H9 (cell line): Measurements from ENCODE around the gene GRB14. TPM values are rescaled to one million over a fixed set of nuclear protein-coding genes. Genes with fewer than 3 reads are reported as not detected.
"Not testable (repeated sequence)": the region's sequence is repeated elsewhere in the genome, so short reads cannot be mapped to it uniquely, and the experiment has no call there.

Source experiments
- DNase-seq: peaks from one replicate; pipeline ENCODE4 v3.0.0-alpha.2; 2017
- H2AFZ ChIP-seq: one replicate; pipeline ENCODE4 v1.6.1; 2013; ENCODE audit warnings: mild to moderate bottlenecking, low read length, control low read depth, moderate library complexity
- H2AK5ac ChIP-seq: 2 replicates; pipeline ENCODE4 v1.6.1; 2013; ENCODE audit warnings: low read length, control low read depth, mixed read lengths; ENCODE audit not compliant: insufficient read length
- H2BK120ac ChIP-seq: one replicate; pipeline ENCODE4 v1.6.1; 2013; ENCODE audit warnings: low read depth, mild to moderate bottlenecking, low read length, control low read depth, inconsistent platforms; ENCODE audit not compliant: poor library complexity, severe bottlenecking
- H2BK12ac ChIP-seq: 2 replicates; pipeline ENCODE4 v1.6.1; 2013; ENCODE audit warnings: low read length, control low read depth, mixed read lengths, low read depth; ENCODE audit not compliant: insufficient read length
- H2BK15ac ChIP-seq: 2 replicates; pipeline ENCODE4 v1.6.1; 2013; ENCODE audit warnings: low read depth, low read length, control low read depth
- H2BK20ac ChIP-seq: one replicate; pipeline ENCODE4 v1.6.1; 2013; ENCODE audit warnings: low read depth, mild to moderate bottlenecking, low read length, control low read depth, inconsistent platforms; ENCODE audit not compliant: poor library complexity, severe bottlenecking
- H2BK5ac ChIP-seq: 2 replicates; pipeline ENCODE4 v1.6.1; 2013; ENCODE audit warnings: low read length, control low read depth, mixed read lengths; ENCODE audit not compliant: insufficient read length
- H3K14ac ChIP-seq: 2 replicates; pipeline ENCODE4 v1.6.1; 2013; ENCODE audit warnings: low read length, control low read depth; ENCODE audit not compliant: insufficient read depth
- H3K18ac ChIP-seq: 2 replicates; pipeline ENCODE4 v1.6.1; 2013; ENCODE audit warnings: low read depth, mild to moderate bottlenecking, mixed read lengths, low read length, control low read depth; ENCODE audit not compliant: insufficient read length
- H3K23ac ChIP-seq: 2 replicates; pipeline ENCODE4 v1.6.1; 2013; ENCODE audit warnings: low read length, control low read depth, mixed read lengths, low read depth; ENCODE audit not compliant: insufficient read length
- H3K23me2 ChIP-seq: 2 replicates; pipeline ENCODE4 v1.6.1; 2013; ENCODE audit warnings: low read depth, mild to moderate bottlenecking, mixed read lengths, low read length, control low read depth; ENCODE audit not compliant: insufficient read length, poor library complexity, severe bottlenecking
- H3K27ac ChIP-seq: 2 replicates; pipeline ENCODE4 v1.5.1; 2013; ENCODE audit warnings: low read length, control low read depth, mixed read lengths, low read depth; ENCODE audit not compliant: insufficient read length
- H3K27me3 ChIP-seq: 2 replicates; pipeline ENCODE4 v1.6.1; 2013; ENCODE audit warnings: low read length, control low read depth, inconsistent platforms; ENCODE audit not compliant: insufficient read depth
- H3K4ac ChIP-seq: 2 replicates; pipeline ENCODE4 v1.6.1; 2013; ENCODE audit warnings: low read depth, mild to moderate bottlenecking, control low read depth, inconsistent platforms, low read length, moderate library complexity
- H3K4me1 ChIP-seq: 2 replicates; pipeline ENCODE4 v1.6.1; 2013; ENCODE audit warnings: low read length, control low read depth, inconsistent platforms; ENCODE audit not compliant: insufficient read depth
- H3K4me2 ChIP-seq: 2 replicates; pipeline ENCODE4 v1.6.1; 2013; ENCODE audit warnings: low read length, control low read depth, mixed read lengths; ENCODE audit not compliant: insufficient read length, insufficient read depth
- H3K56ac ChIP-seq: 2 replicates; pipeline ENCODE4 v1.6.1; 2013; ENCODE audit warnings: low read depth, mild to moderate bottlenecking, mixed read lengths, low read length, control low read depth; ENCODE audit not compliant: insufficient read length
- H3K79me1 ChIP-seq: 2 replicates; pipeline ENCODE4 v1.6.1; 2013; ENCODE audit warnings: low read depth, mild to moderate bottlenecking, moderate library complexity, low read length, control low read depth, inconsistent platforms; ENCODE audit not compliant: insufficient read depth, poor library complexity, severe bottlenecking
- H3K79me2 ChIP-seq: 2 replicates; pipeline ENCODE4 v1.6.1; 2013; ENCODE audit warnings: low read length, control low read depth, inconsistent platforms; ENCODE audit not compliant: insufficient read depth
- H3K9ac ChIP-seq: 2 replicates; pipeline ENCODE4 v1.6.1; 2013; ENCODE audit warnings: low read length, control low read depth, mixed read lengths; ENCODE audit not compliant: insufficient read length; ENCODE audit errors: extremely low read depth
- H3K9me3 ChIP-seq: one replicate; pipeline ENCODE4 v1.6.1; 2013; ENCODE audit warnings: low read depth, low read length, inconsistent platforms; ENCODE audit not compliant: control insufficient read depth
- H3T11ph ChIP-seq: one replicate; pipeline ENCODE4 v1.6.1; 2013; ENCODE audit warnings: mild to moderate bottlenecking, low read length, control low read depth, inconsistent platforms
- H4K20me1 ChIP-seq: one replicate; pipeline ENCODE4 v1.6.1; 2013; ENCODE audit not compliant: control insufficient read depth, insufficient read length, insufficient read depth
- H4K5ac ChIP-seq: 2 replicates; pipeline ENCODE4 v1.6.1; 2013; ENCODE audit warnings: low read depth, mild to moderate bottlenecking, mixed read lengths, low read length, control low read depth; ENCODE audit not compliant: insufficient read length
- H4K8ac ChIP-seq: replicated peaks from 2 replicates; pipeline ENCODE4 v1.6.1; 2013; ENCODE audit warnings: low read length, control low read depth, mixed read lengths, low read depth; ENCODE audit not compliant: insufficient read length
- H4K91ac ChIP-seq: 2 replicates; pipeline ENCODE4 v1.6.1; 2013; ENCODE audit warnings: low read depth, mild to moderate bottlenecking, moderate library complexity, mixed read lengths, low read length, control low read depth; ENCODE audit not compliant: insufficient read length
- H3K27ac Mint-ChIP-seq, 3 experiments: 2 replicates in 2 of 3; 3 replicates in 1 of 3; pipeline ENCODE4 v1.8.0; 2020 to 2021; ENCODE audit warnings: mixed read lengths in 3 of 3, mild to moderate bottlenecking in 1 of 3, moderate library complexity in 1 of 3
- H3K27me3 Mint-ChIP-seq: 2 replicates; pipeline ENCODE4 v1.8.0; 2021; ENCODE audit warnings: low read depth, mild to moderate bottlenecking, moderate library complexity, mixed read lengths
- H3K36me3 Mint-ChIP-seq, 3 experiments: 2 replicates in 2 of 3; 3 replicates in 1 of 3; pipeline ENCODE4 v1.8.0; 2020 to 2021; ENCODE audit warnings: low read depth in 3 of 3, mixed read lengths in 3 of 3; ENCODE audit not compliant: insufficient read depth in 1 of 3
- H3K4me1 Mint-ChIP-seq, 2 experiments: 2 replicates each; pipeline ENCODE4 v1.8.0; 2020; ENCODE audit warnings: mixed read lengths in 2 of 2
- H3K4me3 Mint-ChIP-seq, 2 experiments: 2 replicates in 1 of 2; 3 replicates in 1 of 2; pipeline ENCODE4 v1.8.0; 2020 to 2021; ENCODE audit warnings: mild to moderate bottlenecking in 2 of 2, mixed read lengths in 2 of 2, moderate library complexity in 1 of 2
- H3K9me3 Mint-ChIP-seq, 2 experiments: 2 replicates in 1 of 2; 3 replicates in 1 of 2; pipeline ENCODE4 v1.8.0; 2020; ENCODE audit warnings: mild to moderate bottlenecking in 2 of 2, mixed read lengths in 2 of 2, moderate library complexity in 1 of 2
- CTCF ChIP-seq: fragments of 200-600 bp; sonication (generic); conservative IDR thresholded peaks from 3 replicates; pipeline ENCODE4 v1.8.0; 2021; ENCODE audit warnings: antibody characterized with exemption, mild to moderate bottlenecking
- WGBS: extraction: QIAGEN DNeasy Blood & Tissue Kit; methylation state at CpG from one replicate; pipeline ENCODE4 v1.1.7; 2013; ENCODE audit warnings: missing lambda C conversion rate, low lambda C conversion rate, mixed read lengths; ENCODE audit not compliant: insufficient read length; ENCODE audit errors: extremely low coverage; 5-methylcytosine and 5-hydroxymethylcytosine counted together
- total RNA-seq: library from RNA; stranded (reverse); gene quantifications from 2 replicates; pipeline ENCODE4 v1.2.1, GENCODE V29; 2021

The GRB14 gene
- total RNA-seq, 1 experiment from 2014 or later = 7.6 TPM

GRCh38 chr2:164473021-164473420 lies 148.3 kb downstream of the GRB14 start:
- Histone ChIP-seq H4K20me1 (no peaks in the 10 kb centered on the region), H3K56ac (no peak overlapping the region), H3K14ac (no peak overlapping the region), H3K27ac (no peak overlapping the region), H3T11ph (no peak overlapping the region), H4K5ac (no peak overlapping the region), H3K23ac (no peak overlapping the region), H3K4me2 (no peak overlapping the region), H3K4me1 (no peaks in the 10 kb centered on the region), H2AK5ac (no peak overlapping the region), H3K9me3 (no peaks in the 10 kb centered on the region), H2BK120ac (no peak overlapping the region), H3K4ac (no peak overlapping the region), H3K79me1 (no peaks in the 10 kb centered on the region), H3K23me2 (no peaks in the 10 kb centered on the region), H4K91ac (no peak overlapping the region), H2BK15ac (no peak overlapping the region), H3K18ac (no peak overlapping the region), H2AFZ (no peak overlapping the region), H2BK12ac (no peak overlapping the region), H3K79me2 (no peaks in the 10 kb centered on the region), H3K9ac (no peak overlapping the region), H3K27me3 (no peaks in the 10 kb centered on the region), H2BK5ac (no peak overlapping the region), H2BK20ac (no peak overlapping the region), H4K8ac (no peak overlapping the region)
- DNase-seq = no peak
- H3K4me3 Mint-ChIP-seq = no peak overlapping the region
- no peaks in the 10 kb centered on the region for H3K9me3 Mint-ChIP-seq
- no peaks in the 10 kb centered on the region for H3K36me3 Mint-ChIP-seq
- WGBS = no CpG with 5 or more reads among the region's 1 CpG
- H3K4me1 Mint-ChIP-seq = no peaks in the 10 kb centered on the region
- TF ChIP-seq CTCF = no peak
- no peaks in the 10 kb centered on the region for H3K27me3 Mint-ChIP-seq
- no peak overlapping the region for H3K27ac Mint-ChIP-seq

- not testable (repeated sequence) for H2BK15ac ChIP-seq, DNase-seq, H3K27me3 ChIP-seq, H3K23me2 ChIP-seq, H3K27ac ChIP-seq, H3K4me1 ChIP-seq, H2AK5ac ChIP-seq, H3K27me3 Mint-ChIP-seq, H4K91ac ChIP-seq, H2BK120ac ChIP-seq, H3K36me3 Mint-ChIP-seq, H3K56ac ChIP-seq, H3K4ac ChIP-seq, H3K27ac Mint-ChIP-seq, H4K5ac ChIP-seq, H3K14ac ChIP-seq, H3K79me2 ChIP-seq, H2BK20ac ChIP-seq, H4K20me1 ChIP-seq, H3K9me3 ChIP-seq, H2AFZ ChIP-seq, H4K8ac ChIP-seq, H3K9me3 Mint-ChIP-seq, H3T11ph ChIP-seq, H3K23ac ChIP-seq, H3K4me3 Mint-ChIP-seq, H3K79me1 ChIP-seq, H2BK5ac ChIP-seq, H2BK12ac ChIP-seq, H3K9ac ChIP-seq, H3K18ac ChIP-seq, H3K4me2 ChIP-seq
- peaks cover 6 to 14% of the 10 kb centered on the region in 2 experiments for H3K4me1 Mint-ChIP-seq
- no CpG with 5 or more reads among the region's 2 CpGs for WGBS
Measured at GRCh38 chr2:164465047-164465446, 156.2 kb downstream of the GRB14 start.
